ENCODE results near the gene SACM1L. TPM values are rescaled to one million over a fixed set of nuclear protein-coding genes. Genes with fewer than 3 reads are reported as not detected.
"Not testable (repeated sequence)": the region's sequence is repeated elsewhere in the genome, so short reads cannot be mapped to it uniquely, and the experiment has no call there.

The SACM1L gene
- total RNA-seq, 1 donor from 2014 or later = 65.5 TPM

DNA sequence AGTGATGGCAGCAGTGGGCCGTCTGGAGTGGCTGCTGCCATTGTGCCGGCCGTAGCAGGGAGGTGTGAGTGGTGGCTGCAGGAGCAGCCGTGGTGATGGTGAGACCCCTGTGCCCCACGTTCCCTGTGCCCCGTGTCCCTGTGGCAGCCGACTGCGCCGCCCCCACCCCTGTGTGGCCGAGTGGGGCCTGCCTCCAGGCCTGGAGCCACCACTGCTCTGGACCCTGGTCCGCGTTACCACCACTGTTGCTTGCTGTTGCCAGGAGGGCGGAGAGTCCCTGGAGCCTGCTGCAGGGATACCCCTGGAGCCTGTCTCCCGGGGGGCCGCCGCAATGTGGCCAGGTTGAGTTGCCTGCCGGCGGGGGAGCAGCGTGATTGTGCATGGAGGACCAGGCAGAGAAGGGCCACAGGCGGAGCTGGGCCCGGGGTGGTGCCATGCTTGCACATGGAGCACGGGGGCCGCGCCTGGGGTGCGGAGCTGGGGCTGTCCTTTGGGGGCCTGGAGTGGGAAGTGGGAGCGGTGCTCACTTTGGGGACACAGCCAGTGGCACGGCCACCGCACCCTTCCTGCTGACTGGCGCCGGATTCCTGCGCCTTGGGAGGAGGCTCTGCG lies 57.1 kb downstream of the SACM1L start:
- DNase-seq = no peak

GRCh38 chr3:45746777-45747622 lies 57.8 kb downstream of the SACM1L start:
- DNase-seq = no peak

- peak; percentile 25 for DNase-seq
Measured at GRCh38 chr3:45748068-45748467, 58.9 kb downstream of the SACM1L start.

DNA sequence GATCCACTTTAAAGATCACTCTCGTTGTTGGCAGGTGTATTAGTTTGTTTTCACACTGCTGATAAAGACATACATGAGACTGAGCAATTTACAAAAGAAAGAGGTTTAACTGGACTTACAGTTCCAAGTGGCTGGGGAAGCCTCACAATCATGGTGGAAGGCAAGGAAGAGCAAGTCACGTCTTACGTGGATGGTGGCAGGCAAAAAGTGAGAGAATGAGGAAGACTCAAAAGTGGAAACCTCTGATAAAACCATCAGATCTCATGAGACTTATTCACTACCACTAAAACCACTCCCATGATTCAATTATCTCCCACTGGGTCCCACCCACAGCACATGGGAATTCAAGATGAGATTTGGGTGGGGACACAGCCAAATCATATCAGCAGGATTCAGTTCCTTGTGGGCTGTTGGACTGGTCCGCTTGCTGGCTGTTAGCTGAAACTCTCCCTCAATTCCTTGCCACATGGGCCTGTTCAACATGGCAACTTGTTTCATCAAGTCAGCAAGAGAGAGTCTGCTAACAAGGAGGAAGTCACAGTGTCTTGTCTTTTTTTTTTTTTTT lies 59.9 kb downstream of the SACM1L start:
- DNase-seq = not testable (repeated sequence)

- no peak for DNase-seq
Measured at GRCh38 chr3:45749880-45750279, 60.7 kb downstream of the SACM1L start.

- no peak for DNase-seq
Measured at GRCh38 chr3:45751537-45752242, 62.5 kb downstream of the SACM1L start.

DNA sequence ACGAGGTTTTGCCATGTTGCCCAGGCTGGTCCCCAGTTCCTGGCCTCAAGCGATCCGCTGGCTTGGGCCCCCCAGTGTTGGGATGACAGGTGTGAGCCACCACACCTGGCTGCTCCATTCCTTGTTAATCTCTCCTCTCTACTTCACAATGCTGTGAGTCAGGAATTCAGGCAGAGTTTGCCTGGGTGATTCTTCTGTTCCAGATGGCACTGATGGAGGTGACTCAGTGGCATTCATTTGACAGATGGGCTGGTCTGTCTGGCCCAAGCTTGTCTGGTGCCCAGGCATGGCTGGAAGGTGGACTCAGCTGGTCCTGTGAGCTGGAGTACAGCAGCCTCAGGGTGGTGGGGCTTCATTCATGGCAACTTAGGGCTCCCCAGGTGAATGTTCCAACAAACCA lies 63.9 kb downstream of the SACM1L start:
- DNase-seq = no peak

GRCh38 chr3:45754461-45754860 lies 65.3 kb downstream of the SACM1L start:
- no peak for DNase-seq

DNA sequence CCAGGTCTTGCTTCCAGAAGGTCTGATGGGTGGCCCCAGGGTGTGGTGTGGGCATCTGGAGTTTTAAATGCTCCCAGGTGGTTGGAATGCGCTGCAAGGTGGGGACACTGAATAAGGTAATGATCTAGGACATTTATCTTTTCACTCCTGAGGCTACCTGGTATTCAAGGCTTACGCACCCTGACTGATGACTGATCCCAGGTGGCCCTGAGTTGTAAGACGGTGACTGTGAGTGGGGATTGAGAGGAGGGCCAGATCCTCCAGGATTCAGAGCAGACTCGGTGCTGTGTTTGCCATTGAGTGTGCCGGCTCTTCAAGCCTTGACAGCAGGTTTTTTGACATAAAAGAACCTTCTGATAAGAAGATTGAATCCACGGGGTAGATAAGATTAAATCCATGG lies 66.9 kb downstream of the SACM1L start:
- no peak for DNase-seq

DNA sequence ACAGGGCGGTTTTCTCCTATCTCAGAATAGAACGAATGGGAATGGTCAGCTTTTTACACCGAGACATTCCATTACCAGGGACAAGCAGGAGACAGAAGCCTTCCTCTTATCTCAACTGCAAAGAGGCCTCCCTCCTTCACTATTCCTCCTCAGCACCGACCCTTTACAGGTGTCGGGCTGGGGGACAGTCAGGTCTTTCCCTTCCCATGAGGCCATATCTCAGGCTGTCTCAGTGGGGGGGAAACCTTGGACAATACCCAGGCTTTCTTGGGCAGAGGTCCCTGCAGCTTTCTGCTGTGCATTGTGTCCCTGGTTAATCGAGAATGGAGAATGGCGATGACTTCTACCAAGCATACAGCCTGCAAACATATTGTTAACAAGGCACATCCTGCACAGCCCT lies 67.9 kb downstream of the SACM1L start:
- not testable (repeated sequence) for DNase-seq

GRCh38 chr3:45758871-45759270 lies 69.7 kb downstream of the SACM1L start:
- no peak for DNase-seq

DNA sequence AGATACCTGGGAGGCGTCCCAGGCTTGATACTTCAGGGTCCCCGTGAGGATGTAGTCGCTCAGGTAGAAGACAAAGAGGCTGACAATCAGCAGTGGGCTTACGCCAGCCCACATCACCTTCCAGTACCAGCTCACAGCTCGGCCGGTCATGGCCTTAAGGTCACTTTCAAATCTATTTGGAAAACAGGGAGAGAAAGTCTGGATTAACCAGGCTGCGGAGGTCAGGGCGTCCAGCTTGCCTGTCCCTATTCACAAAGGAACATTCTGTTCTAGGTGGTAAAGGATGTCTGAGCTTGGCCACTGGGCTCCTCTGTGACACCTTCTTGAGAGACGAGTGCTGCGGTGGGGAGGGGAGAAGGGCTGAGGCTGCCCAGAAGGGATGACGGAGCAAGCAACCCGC lies 70.7 kb downstream of the SACM1L start:
- no peak for DNase-seq

GRCh38 chr3:45760878-45761711 lies 71.9 kb downstream of the SACM1L start:
- peak; percentile 64 for DNase-seq

DNA sequence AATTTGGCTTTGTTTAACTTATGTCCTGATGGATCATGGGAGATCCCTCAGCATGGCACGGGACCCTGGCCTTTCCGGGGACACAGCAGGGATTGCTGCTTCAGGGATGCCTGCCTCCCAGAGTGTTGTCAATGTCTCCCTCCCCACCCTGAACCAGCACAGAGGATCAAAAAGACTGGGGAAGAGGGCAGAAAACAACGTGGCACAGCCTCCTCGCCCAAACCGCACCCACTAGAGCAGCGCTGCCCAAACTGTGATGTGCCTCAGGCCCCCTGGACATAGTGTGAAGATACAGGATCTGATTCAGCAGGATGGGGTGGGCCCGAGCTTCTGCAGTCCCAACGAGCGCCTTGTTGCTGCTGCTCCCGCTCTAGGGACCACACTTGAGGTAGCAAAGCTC lies 72.6 kb downstream of the SACM1L start:
- DNase-seq = no peak

GRCh38 chr3:45762647-45763302 lies 73.6 kb downstream of the SACM1L start:
- DNase-seq = no peak

GRCh38 chr3:45763303-45763675 lies 74.1 kb downstream of the SACM1L start:
- no peak for DNase-seq

GRCh38 chr3:45765266-45765851 lies 76.2 kb downstream of the SACM1L start:
- no peak for DNase-seq

GRCh38 chr3:45765958-45766357 lies 76.8 kb downstream of the SACM1L start:
- no peak for DNase-seq

DNA sequence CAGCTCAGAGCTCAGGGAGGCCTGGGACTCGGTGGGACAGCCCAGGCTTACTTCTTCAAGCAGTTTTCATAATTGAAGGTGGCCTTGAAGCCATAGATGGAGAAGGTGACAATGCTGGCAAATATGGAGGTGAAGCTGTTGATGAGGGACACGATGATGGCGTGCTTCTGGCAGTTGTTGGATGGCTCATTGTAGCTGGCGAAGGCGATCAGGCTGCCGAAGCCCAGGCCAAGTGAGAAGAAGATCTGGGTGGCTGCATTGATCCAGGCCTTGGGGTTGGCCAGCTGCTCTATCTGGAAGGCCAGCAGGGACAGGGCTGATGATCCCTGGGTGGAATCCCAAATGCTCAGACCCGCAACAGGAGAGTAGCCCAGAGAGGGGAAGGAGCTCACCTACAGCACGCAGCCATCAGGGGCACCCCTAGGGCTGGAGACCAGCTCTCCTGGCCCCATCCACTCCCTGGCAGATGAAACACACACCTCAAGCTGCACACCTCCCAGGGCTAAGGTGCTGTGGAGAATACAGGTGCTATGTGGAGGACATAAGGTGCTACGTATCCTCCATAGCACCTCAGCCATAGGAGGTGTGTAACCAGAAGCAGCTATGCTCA lies 82.1 kb downstream of the SACM1L start:
- DNase-seq = no peak

DNA sequence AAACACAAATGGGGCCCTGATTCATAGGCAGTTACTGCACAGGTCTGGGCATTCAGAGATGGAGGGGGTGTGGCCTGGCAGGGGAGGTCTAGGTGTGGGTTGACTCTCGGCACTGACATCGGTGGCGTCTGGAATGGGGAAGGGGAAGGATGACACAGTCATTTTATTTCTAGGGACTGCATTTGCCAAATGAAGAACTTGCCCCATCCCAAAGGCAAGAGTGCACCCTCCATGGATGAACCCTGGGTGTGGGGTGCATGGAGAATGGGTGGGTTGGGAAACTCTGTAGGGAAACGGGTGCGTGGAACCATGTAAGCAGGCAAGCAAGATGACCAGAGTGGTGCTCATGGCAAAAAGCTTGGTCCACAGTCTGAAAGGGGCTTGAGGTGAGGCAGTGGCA lies 82.6 kb downstream of the SACM1L start:
- no peak for DNase-seq
